Activated naive CD4-positive, alpha-beta T cell treated with anti-CD3 and anti-CD28 coated beads, Interleukin-2, amount 10 ng/mL, durations not matched to agents 5 hours and 36 hours (primary cell): ENCODE measurements around the gene PDLIM7. TPM values are rescaled to one million over a fixed set of nuclear protein-coding genes. Genes with fewer than 3 reads are reported as not detected.

Source experiments
- total RNA-seq, 2 experiments: library from RNA; stranded (reverse); gene quantifications; one replicate each; pipeline ENCODE4 v1.2.3, GENCODE V29; 2021

PDLIM7 gene
- 10 to 100 TPM; 26.6 to 27.3 TPM for total RNA-seq

GRCh38 chr5:177497292-177498012 lies at the start of gene PDLIM7:
Gene PDLIM7, minus strand, starts transcription at chr5:177497604. Its CDS starts 1,092 bp downstream, at chr5:177496512.

GRCh38 chr5:177516601-177517568 lies 19.5 kb upstream of the PDLIM7 start, which contains the start of gene DDX41:
Gene DDX41, minus strand, starts transcription at chr5:177516961. Its CDS starts 16 bp downstream, at chr5:177516945.

GRCh38 chr5:177509381-177509951 lies 12.1 kb upstream of the PDLIM7 start, which contains the start of gene DOK3:
Gene DOK3, minus strand, starts transcription at chr5:177509826. Its CDS starts 286 bp downstream, at chr5:177509540.

GRCh38 chr5:177473443-177474001 lies 23.9 kb downstream of the PDLIM7 start, which contains the start of gene DBN1:
Gene DBN1, minus strand, starts transcription at chr5:177473634. Its CDS starts 113 bp downstream, at chr5:177473521.

GRCh38 chr5:177446200-177447065 lies 51.0 kb downstream of the PDLIM7 start, which contains the start of gene PRR7:
Gene PRR7, plus strand, starts transcription at chr5:177446814. Its CDS starts 8,254 bp downstream, at chr5:177455068.

Other genes with a start within 250 kb of the PDLIM7 start
- gene RAB24, start 193.9 kb downstream of the PDLIM7 start, total RNA-seq: 10 to 100 TPM; 43.4 to 43.8 TPM
- 100 to 1,000 TPM; 107 to 112 TPM for gene PRELID1, start 193.8 kb downstream of the PDLIM7 start, total RNA-seq
- gene MXD3, start 185.7 kb downstream of the PDLIM7 start, total RNA-seq: 10 to 100 TPM; 72.1 to 73.2 TPM
- 100 to 1,000 TPM; 103 to 109 TPM for gene LMAN2, start 145.9 kb downstream of the PDLIM7 start, total RNA-seq
- 100 to 1,000 TPM; 118 to 121 TPM for gene RGS14, start 139.7 kb downstream of the PDLIM7 start, total RNA-seq
- gene SLC34A1, start 113.2 kb downstream of the PDLIM7 start, total RNA-seq: under 1 TPM; 0.38 to 0.43 TPM
- not detected for gene PFN3, start 96.9 kb downstream of the PDLIM7 start, total RNA-seq
- under 1 TPM; 0.68 to 0.70 TPM for gene F12, start 88.0 kb downstream of the PDLIM7 start, total RNA-seq
- gene GRK6, start 70.9 kb downstream of the PDLIM7 start, total RNA-seq: 100 to 1,000 TPM; 246 to 250 TPM
- 1 to 10 TPM; 8.4 to 8.7 TPM for gene PRR7, start 50.8 kb downstream of the PDLIM7 start, total RNA-seq
- 1 to 10 TPM; 4.7 to 5.0 TPM for gene DBN1, start 24.0 kb downstream of the PDLIM7 start, total RNA-seq
- gene DOK3, start 12.2 kb upstream of the PDLIM7 start, total RNA-seq: 1 to 10 TPM; 2.1 to 3.3 TPM
- 100 to 1,000 TPM in 1 of 2 experiments, 10 to 100 TPM in 1; 98.2 to 101 TPM for gene DDX41, start 19.4 kb upstream of the PDLIM7 start, total RNA-seq
- 100 to 1,000 TPM; 109 to 112 TPM for gene FAM193B, start 57.0 kb upstream of the PDLIM7 start, total RNA-seq
- 100 to 1,000 TPM; 102 to 109 TPM for gene TMED9, start 94.6 kb upstream of the PDLIM7 start, total RNA-seq
- gene B4GALT7, start 102.5 kb upstream of the PDLIM7 start, total RNA-seq: 10 to 100 TPM; 23.5 to 25.2 TPM